ENCODE measurements around the gene FARSA.
A peak's percentile ranks its signal among the peaks of the same experiment; 100 is the strongest.
"Not testable (repeated sequence)": the region's sequence is repeated elsewhere in the genome, so short reads cannot be mapped to it uniquely, and the experiment has no call there.

Gene FARSA

GRCh38 chr19:12937093-12937926 is 3.8 kb upstream of the FARSA start:
- DNase-seq (ENCODE audit: low read depth), result no peak

- no peak for DNase-seq (ENCODE audit: low read depth)
These were observed 3.1 kb upstream of the FARSA start for GRCh38 chr19:12936582-12936981.

- DNase-seq (ENCODE audit: low read depth), result no peak
These were observed 1.6 kb upstream of the FARSA start for GRCh38 chr19:12935071-12935470.

GRCh38 chr19:12932392-12933286 is 872 bp downstream of the FARSA start:
- DNase-seq (ENCODE audit: low read depth), result no peak

- DNase-seq (ENCODE audit: low read depth), result no peak
These were observed 3.4 kb downstream of the FARSA start for GRCh38 chr19:12930002-12930645.

GRCh38 chr19:12924621-12925310 is 8.7 kb downstream of the FARSA start:
- no peak for DNase-seq (ENCODE audit: low read depth)

GRCh38 chr19:12922959-12923358 is 10.6 kb downstream of the FARSA start:
- no peak for DNase-seq (ENCODE audit: low read depth)

- no peak for DNase-seq (ENCODE audit: low read depth)
These were observed 12.5 kb downstream of the FARSA start for GRCh38 chr19:12921047-12921446.

GRCh38 chr19:12918253-12918652 is 15.3 kb downstream of the FARSA start:
- DNase-seq (ENCODE audit: low read depth), result no peak

GRCh38 chr19:12915860-12916259 is 17.7 kb downstream of the FARSA start:
- not testable (repeated sequence) for DNase-seq (ENCODE audit: low read depth)

GRCh38 chr19:12913851-12914690 is 19.4 kb downstream of the FARSA start:
- peak; percentile 22 for DNase-seq (ENCODE audit: low read depth)

GRCh38 chr19:12913011-12913561 is 20.4 kb downstream of the FARSA start:
- DNase-seq (ENCODE audit: low read depth), result no peak

GRCh38 chr19:12912571-12912970 is 20.9 kb downstream of the FARSA start:
- DNase-seq (ENCODE audit: low read depth), result no peak

- no peak for DNase-seq (ENCODE audit: low read depth)
These were observed 26.3 kb downstream of the FARSA start for GRCh38 chr19:12907166-12907565.

- DNase-seq (ENCODE audit: low read depth), result no peak
These were observed 33.5 kb downstream of the FARSA start for GRCh38 chr19:12899891-12900518.

GRCh38 chr19:12896460-12896859 is 37.1 kb downstream of the FARSA start:
- no peak for DNase-seq (ENCODE audit: low read depth)

GRCh38 chr19:12893582-12893981 is 39.9 kb downstream of the FARSA start:
- no peak for DNase-seq (ENCODE audit: low read depth)

GRCh38 chr19:12891553-12892021 is 41.9 kb downstream of the FARSA start:
- no peak for DNase-seq (ENCODE audit: low read depth)

- DNase-seq (ENCODE audit: low read depth), result peak; percentile 92
These were observed 42.5 kb downstream of the FARSA start, which contains the start of gene GCDH for GRCh38 chr19:12890787-12891552. Gene GCDH (plus strand): TSS chr19:12891160. CDS start chr19:12891305, 145 bp downstream.
